NCI-H69 (cell line): ENCODE measurements around the gene USP1.
A peak's percentile ranks its signal among the peaks of the same experiment; 100 is the strongest.

Experiments used
- DNase-seq: peaks from one replicate; lab custom pipeline; 2025; lab: John Stamatoyannopoulos, UW

Gene USP1

GRCh38 chr1:62426237-62426636 lies 10.6 kb upstream of the USP1 start:
- peak; percentile 62 for DNase-seq

- DNase-seq: no peak
Measured at GRCh38 chr1:62426794-62427193, 10.1 kb upstream of the USP1 start.

GRCh38 chr1:62428351-62428750 lies 8.5 kb upstream of the USP1 start:
- peak; percentile 55 for DNase-seq

- no peak for DNase-seq
Measured at GRCh38 chr1:62429581-62429980, 7.3 kb upstream of the USP1 start.

GRCh38 chr1:62433861-62434617 lies 2.8 kb upstream of the USP1 start:
- DNase-seq: no peak

GRCh38 chr1:62434618-62435001 lies 2.2 kb upstream of the USP1 start:
- DNase-seq: no peak

GRCh38 chr1:62435231-62436038 lies 1.4 kb upstream of the USP1 start:
- peak; percentile 76 for DNase-seq

- no peak for DNase-seq
Measured at GRCh38 chr1:62436039-62436465, 797 bp upstream of the USP1 start.

GRCh38 chr1:62437273-62437940 lies 558 bp downstream of the USP1 start:
- peak; percentile 63 for DNase-seq

- DNase-seq: peak; percentile 41
Measured at GRCh38 chr1:62438163-62438562, 1.3 kb downstream of the USP1 start.

GRCh38 chr1:62439652-62440371 lies 3.0 kb downstream of the USP1 start:
- DNase-seq: no peak

- DNase-seq: no peak
Measured at GRCh38 chr1:62444701-62445100, 7.9 kb downstream of the USP1 start.

- no peak for DNase-seq
Measured at GRCh38 chr1:62448221-62448933, 11.5 kb downstream of the USP1 start.

GRCh38 chr1:62450301-62450700 lies 13.5 kb downstream of the USP1 start:
- no peak for DNase-seq

- no peak for DNase-seq
Measured at GRCh38 chr1:62452951-62453350, 16.1 kb downstream of the USP1 start.

GRCh38 chr1:62457955-62458354 lies 21.1 kb downstream of the USP1 start:
- DNase-seq: peak; percentile 3

GRCh38 chr1:62462370-62462769 lies 25.5 kb downstream of the USP1 start:
- DNase-seq: no peak

- DNase-seq: no peak
Measured at GRCh38 chr1:62467092-62467491, 30.2 kb downstream of the USP1 start.

GRCh38 chr1:62476525-62477219 lies 39.8 kb downstream of the USP1 start:
- DNase-seq: no peak

GRCh38 chr1:62481681-62482080 lies 44.8 kb downstream of the USP1 start:
- DNase-seq: no peak
